NOMO-1 treated with DMSO at 0.1 percent for 48 hours (cell line): ENCODE results near the gene ASCL3.
"Not testable (repeated sequence)": the region's sequence is repeated elsewhere in the genome, so short reads cannot be mapped to it uniquely, and the experiment has no call there.

ENCODE experiments used
- DNase-seq: peaks from one replicate; lab custom pipeline; 2025; ENCODE audit not compliant: unreplicated experiment; lab: John Stamatoyannopoulos, UW

The ASCL3 gene

DNA sequence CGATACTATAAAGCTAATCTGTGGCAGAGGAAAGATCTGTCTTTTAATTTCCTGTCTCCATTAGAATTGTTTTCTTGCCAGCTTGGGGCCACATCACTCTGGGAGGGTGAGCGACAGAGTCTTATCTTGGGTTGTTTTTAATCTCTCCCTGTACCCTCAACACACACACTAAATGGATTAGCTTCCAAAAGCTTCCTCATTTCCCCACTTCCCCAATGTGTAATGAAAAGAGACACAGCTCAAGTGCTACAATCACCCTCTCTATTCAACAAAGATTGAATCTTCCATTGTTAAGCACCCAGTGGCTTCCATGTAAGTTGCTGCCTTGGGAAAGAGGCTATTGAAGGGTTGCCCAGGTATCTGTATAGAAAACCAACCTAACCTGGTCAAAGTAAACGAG is 6.1 kb upstream of the ASCL3 start:
- DNase-seq = no peak

- no peak for DNase-seq
Observed at GRCh38 chr11:8947230-8947943, 4.6 kb upstream of the ASCL3 start.

- DNase-seq = no peak
Observed at GRCh38 chr11:8941341-8942103, 1.3 kb downstream of the ASCL3 start.

GRCh38 chr11:8937659-8938058 is 5.2 kb downstream of the ASCL3 start:
- no peak for DNase-seq

- no peak for DNase-seq
Observed at GRCh38 chr11:8937159-8937558, 5.7 kb downstream of the ASCL3 start.

DNA sequence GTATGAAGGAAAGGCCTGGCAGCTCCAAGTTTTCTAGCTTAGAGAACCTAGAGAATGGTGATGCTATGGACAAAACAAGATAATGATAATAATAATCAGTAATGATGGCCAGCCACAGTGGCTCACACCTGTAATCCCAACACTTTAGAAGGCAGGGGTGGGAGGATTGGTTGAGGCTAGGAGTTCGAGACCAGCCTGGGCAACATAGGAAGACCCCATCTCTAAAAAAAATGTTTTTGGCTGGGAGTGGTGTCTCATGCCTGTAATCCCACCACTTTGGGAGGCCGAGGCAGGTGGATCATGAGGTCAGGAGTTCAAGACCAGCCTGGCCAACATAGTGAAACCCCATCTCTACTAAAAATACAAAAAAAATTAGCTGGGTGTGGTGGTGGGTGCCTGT is 7.0 kb downstream of the ASCL3 start:
- DNase-seq = not testable (repeated sequence)

- no peak for DNase-seq
Observed at GRCh38 chr11:8934742-8935488, 7.9 kb downstream of the ASCL3 start.

GRCh38 chr11:8933931-8934330 is 8.9 kb downstream of the ASCL3 start:
- DNase-seq = no peak

GRCh38 chr11:8932564-8933180 is 10.1 kb downstream of the ASCL3 start, which contains the start of gene C11orf16:
Gene C11orf16, minus strand, starts transcription at chr11:8932947. Its CDS starts 639 bp downstream, at chr11:8932308.
- no peak for DNase-seq

DNA sequence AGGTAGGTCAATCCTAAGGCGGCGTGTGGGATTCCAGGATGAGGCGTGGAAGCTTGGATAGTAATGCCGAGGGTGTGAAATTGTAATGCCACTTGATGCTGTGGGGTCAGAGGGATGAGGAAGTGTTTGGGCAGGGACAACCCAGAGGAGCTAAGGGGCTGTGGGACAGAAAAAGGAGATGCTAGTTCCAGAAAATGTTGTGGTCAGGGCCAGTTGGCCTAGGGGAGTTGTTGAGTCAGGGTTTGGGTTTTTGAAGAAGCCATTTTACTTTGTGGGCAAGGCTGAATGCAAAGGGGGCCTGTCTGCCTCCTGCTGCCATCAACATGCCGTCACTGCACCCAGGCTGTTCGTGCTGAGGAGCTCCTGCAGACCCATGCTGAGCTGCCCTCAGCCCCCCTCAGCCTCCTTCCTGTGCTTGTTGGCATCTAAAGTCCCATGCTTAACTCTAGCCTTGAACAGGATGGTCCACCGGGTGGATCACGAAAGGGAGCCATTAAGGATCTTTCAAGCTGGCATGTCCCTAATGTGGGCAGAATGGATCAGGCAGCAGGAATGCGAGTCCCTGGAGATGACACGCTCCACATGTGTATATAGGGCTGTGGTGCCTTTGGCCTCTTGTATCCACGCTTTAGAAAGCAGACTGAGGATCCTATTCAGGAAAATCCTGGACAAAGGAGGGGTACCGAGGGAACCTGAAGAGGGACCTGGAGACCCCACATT is 12.2 kb downstream of the ASCL3 start:
- no peak for DNase-seq

DNA sequence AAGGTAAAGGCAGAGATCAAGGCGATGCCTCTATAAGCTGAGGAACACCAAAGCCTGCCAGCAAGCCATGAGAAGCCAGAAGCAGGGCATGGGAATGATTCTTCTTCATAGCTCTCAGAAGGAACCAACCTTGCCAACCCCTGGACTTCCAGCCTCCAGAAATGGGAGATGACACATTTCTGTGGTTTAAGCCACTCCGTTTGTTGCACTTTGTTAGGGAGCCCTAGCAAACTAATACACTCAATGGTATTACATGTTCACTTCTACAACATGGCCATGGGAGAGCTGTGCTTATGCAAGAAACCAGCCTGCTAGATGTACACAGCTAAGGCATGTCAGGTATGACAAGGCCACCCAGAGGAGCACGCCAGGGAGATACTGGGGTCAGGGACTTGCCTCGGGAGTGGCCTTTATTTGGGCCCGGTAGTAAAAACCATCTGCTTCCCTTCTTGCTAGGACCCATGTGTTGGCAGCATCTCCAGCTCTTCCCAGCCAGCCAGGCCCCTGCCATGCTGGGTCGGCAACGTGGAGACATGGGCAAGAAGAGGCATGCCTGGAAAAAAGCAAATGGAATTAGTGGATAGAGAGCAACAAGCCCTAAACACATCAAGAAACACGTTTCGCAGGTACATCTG is 13.7 kb downstream of the ASCL3 start:
- DNase-seq = no peak

DNA sequence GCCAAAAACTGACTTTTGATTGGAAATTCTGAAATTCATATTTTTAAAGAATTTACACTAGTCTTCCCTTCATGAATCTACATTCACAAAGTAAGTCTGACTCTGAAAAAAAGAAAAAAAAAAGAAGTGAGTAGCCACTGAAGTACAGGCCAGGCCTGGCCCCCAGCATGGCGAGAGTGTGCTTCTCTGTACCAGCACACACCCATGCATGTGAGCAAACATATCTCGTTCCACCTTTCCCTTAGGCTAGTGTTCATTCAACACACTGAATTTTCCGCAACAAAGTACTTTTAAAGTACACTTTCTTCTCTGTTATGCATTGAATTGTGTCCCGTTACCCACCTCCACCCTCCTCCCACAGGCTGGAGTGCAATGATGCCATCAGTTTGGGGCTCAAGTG is 14.6 kb downstream of the ASCL3 start:
- DNase-seq = no peak

- DNase-seq = no peak
Observed at GRCh38 chr11:8927233-8927632, 15.6 kb downstream of the ASCL3 start.

DNA sequence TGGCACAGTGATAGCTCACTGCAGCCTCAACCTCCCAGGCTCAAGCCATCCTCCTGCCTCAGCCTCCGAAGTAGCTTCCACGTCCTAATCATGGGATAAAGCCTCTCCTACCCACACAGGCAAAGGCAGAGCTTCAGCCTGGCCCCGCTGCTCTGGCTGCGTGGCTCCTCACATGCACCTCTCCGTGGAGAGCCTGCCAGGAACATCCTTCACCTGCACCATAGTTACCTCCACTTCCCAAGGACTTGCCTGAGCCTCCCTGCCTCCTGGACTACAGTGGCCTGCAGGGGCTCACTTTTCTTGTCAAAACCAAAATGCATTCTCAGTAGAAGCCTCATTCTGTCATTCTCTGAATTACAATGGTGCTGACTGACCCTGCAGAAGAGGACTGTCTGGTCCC is 16.6 kb downstream of the ASCL3 start:
- DNase-seq = no peak

DNA sequence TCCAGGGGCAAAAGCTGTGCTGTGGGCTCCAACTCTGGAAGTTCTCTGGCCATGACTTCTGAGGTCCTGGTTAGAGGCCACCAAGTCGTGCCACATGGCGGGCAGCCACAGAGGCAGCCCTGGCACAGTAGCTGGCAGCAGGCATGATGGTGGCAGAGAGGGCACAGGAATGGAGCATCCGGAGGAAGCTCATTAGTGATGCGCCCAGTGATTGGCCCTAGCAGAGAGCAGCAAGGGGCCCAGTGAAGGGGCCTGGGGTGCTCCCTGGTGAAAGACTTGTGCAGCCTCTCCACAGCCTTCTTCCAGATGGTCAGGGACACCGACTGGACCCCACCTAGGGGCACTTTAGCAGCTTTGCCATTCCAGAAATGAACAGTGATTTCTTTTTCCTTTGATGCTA is 17.1 kb downstream of the ASCL3 start:
- no peak for DNase-seq

DNA sequence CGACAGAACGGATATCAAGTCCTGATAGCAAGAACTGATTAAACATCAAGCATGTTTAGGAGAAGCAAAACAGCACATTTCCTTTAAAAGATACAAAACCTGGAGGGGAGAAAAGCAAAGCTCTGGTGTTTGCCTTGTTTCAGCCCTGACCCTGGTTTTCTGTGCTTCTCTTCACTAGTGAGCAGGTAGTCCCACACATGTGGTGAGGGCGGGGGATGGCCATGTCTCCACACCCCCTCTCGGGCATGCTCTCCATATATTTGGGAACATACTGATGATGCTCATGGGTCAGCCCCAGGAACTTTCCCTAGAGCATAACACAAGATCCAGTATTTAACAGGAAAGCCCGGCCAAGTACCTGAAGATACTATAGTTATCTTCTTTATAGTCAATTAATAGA is 20.1 kb downstream of the ASCL3 start:
- no peak for DNase-seq

DNA sequence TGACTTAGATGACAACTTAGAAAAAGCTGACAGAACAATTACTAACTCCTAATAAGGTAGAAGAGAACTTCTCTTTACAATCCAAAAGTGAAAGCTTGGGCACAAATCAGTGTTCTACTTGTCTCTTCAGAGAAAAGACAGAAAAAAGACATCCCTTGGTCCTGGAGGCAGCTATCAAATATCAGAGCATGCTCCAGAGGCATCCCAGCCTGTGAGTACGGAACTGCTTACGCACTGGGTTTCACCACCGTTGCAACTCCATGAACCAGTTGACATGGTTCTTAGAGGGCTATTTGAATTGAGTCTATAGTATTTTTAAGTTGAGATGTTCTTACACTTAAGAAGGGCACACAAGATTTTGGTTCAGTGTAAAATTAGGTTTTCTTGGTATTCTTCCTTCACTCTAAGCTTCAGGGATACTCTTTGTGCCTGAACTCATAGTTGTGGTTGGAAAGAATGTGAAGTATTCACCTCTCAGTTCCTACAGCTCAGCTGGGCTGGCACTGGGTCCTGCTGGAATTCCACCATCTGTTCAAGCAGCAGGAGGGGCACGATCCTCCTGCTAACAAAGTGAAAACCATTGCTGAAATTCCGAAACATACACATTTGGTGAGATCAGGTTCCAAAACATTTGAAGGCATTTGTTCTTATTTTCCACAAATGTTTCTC is 25.5 kb downstream of the ASCL3 start:
- DNase-seq = no peak

DNA sequence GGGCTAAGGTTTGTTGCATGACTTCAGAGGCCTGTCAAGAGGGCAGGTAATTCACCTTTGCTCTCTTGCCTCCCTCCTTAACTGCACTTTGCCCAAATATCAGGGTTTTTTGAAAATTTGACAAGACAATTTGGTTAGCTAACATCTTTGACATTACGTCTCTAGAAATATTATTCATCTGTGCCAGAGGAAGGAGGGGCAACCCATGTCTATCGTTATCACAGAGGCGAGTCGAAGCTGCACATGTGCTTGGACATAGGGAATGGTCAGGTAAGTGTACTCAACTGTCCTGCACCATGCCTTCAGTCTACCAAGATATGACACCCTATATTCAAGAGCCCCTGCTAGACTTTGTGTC is 28.2 kb downstream of the ASCL3 start:
- no peak for DNase-seq

DNA sequence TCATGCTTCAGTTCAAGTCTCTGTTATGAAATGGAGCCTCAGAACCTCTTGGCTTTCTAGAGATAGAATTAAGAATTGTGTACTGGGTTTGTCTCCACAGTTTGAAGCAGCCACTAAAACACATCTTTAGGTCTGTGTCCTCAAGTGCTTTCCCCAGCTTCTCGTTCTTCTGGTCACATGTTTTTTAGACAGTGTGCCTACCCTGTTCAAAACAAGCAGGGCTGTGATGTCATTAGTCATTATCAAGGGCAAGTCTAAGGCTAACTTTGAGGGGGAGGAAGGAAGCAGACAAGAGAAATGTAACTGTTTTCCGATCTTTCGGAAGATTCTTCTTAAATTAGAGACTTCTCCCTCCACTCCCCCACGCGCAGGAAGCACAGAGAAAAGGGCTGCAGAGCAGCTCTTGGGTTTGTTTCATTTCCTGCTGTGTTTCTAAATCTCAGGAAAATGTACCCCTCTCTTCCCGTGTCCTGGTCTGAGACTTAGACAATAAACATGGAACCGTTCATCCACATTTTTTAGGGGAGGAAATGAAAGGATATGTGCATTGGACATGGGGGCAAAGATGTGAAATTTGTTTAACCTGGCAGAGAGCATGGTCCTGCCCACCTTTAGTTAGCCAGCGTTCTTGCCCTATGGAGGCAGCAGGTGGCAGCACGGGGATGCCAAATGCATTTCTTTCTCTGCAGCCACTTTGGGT is 28.7 kb downstream of the ASCL3 start:
- peak; percentile 42 for DNase-seq
